Measurements from ENCODE around the gene PPP6R2.
A peak's percentile ranks its signal among the peaks of the same experiment; 100 is the strongest.
"Not testable (repeated sequence)": the region's sequence is repeated elsewhere in the genome, so short reads cannot be mapped to it uniquely, and the experiment has no call there.

PPP6R2 gene

GRCh38 chr22:50396751-50397370 lies 53.7 kb downstream of the PPP6R2 start:
- Mint-ChIP-seq H3K9me3 (no peaks in the 10 kb centered on the region), H3K4me3 (peak overlapping the region; percentile 72), H3K4me1 (peaks cover 65% of the 10 kb centered on the region)

DNA sequence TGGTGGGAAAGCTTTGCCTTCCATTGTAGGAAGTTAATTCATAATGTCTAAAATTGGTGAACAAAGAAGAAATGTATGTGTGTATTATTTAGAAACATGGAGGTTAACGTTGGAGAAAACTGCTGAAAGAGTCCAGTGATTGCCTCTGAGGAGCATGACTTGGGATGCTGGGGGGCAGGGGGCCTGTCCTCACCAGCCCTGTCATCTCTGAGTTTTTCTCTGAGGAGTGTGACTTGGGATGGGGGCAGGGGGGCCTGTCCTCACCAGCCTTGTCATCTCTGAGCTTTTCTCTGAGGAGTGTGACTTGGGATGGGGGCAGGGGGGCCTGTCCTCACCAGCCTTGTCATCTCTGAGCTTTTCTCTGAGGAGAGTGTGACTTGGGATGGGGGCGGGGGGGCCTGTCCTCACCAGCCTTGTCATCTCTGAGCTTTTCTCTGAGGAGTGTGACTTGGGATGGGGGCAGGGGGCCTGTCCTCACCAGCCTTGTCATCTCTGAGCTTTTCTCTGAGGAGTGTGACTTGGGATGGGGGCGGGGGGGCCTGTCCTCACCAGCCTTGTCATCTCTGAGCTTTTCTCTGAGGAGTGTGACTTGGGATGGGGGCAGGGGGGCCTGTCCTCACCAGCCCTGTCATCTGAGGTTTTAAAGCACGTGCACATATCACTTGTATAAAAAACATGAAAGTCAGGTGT lies 54.4 kb downstream of the PPP6R2 start:
- H3K9me3 Mint-ChIP-seq; DNase-seq; H3K27me3 Mint-ChIP-seq (ENCODE audit: low read depth, poor library complexity): not testable (repeated sequence)
- Mint-ChIP-seq H3K4me3 (peak overlapping the region; percentile 72), H3K4me1 (peaks cover 61% of the 10 kb centered on the region), H3K36me3 (ENCODE audit: low read depth) (peaks cover 46% of the 10 kb centered on the region), H3K27ac (peak overlapping the region; percentile 93)

More at GRCh38 chr22:50396751-50397370, 53.7 kb downstream of the PPP6R2 start:
- no peak for TF ChIP-seq CTCF (IDR thresholded peaks at IDR 0.05)
- H3K36me3 Mint-ChIP-seq (ENCODE audit: low read depth): peaks cover 46% of the 10 kb centered on the region
- H3K27ac Mint-ChIP-seq: peak overlapping the region; percentile 93
- H3K27me3 Mint-ChIP-seq (ENCODE audit: low read depth, poor library complexity): peaks cover 6% of the 10 kb centered on the region
- no peak for DNase-seq

GRCh38 chr22:50398831-50399648 lies 55.9 kb downstream of the PPP6R2 start:
- peak overlapping the region; percentile 88 for H3K27ac Mint-ChIP-seq

DNA sequence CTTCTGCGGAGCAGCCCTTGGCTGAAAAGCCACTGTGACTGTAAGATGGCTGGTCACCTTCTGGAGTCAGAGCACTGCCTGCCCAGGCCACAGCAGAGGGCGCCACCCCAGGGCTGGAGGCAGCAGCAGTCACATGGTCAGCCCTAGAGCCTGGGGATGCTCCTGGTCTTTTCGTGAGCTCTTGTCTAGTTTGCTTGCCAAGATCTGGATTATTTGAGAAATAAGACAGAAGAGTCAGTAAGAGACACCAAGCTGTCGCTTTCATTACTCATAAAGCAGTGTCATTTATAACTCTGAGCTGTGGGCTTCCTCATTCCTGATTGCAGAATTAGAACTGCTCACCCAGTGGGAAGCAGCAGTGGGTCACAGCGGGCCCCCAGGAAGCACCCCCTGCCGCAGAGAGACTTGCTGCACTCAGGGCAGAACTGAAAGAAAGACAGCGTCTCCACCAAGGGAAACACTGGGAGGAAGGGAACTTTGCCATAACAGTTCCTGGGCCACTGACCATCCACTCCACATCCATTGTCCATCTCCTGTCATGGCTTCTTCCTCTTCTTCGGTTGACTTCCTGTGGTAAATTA lies 56.7 kb downstream of the PPP6R2 start:
- H3K4me3 Mint-ChIP-seq: no peak overlapping the region
- DNase-seq: peak; percentile 53
- H3K4me1 Mint-ChIP-seq: peaks cover 54% of the 10 kb centered on the region
- peak overlapping the region; percentile 88 for H3K27ac Mint-ChIP-seq
- TF ChIP-seq CTCF (IDR thresholded peaks at IDR 0.05): peak; percentile 38
- H3K27me3 Mint-ChIP-seq (ENCODE audit: low read depth, poor library complexity): peaks cover 2% of the 10 kb centered on the region
- H3K36me3 Mint-ChIP-seq (ENCODE audit: low read depth): peaks cover 38% of the 10 kb centered on the region
- no peaks in the 10 kb centered on the region for H3K9me3 Mint-ChIP-seq

More at GRCh38 chr22:50398831-50399648, 55.9 kb downstream of the PPP6R2 start:
- H3K27me3 Mint-ChIP-seq (ENCODE audit: low read depth, poor library complexity): peaks cover 4% of the 10 kb centered on the region
- no peak overlapping the region for H3K4me3 Mint-ChIP-seq
- DNase-seq: no peak
- no peak for TF ChIP-seq CTCF (IDR thresholded peaks at IDR 0.05)
- peaks cover 41% of the 10 kb centered on the region for H3K36me3 Mint-ChIP-seq (ENCODE audit: low read depth)
- peaks cover 55% of the 10 kb centered on the region for H3K4me1 Mint-ChIP-seq
- no peaks in the 10 kb centered on the region for H3K9me3 Mint-ChIP-seq

DNA sequence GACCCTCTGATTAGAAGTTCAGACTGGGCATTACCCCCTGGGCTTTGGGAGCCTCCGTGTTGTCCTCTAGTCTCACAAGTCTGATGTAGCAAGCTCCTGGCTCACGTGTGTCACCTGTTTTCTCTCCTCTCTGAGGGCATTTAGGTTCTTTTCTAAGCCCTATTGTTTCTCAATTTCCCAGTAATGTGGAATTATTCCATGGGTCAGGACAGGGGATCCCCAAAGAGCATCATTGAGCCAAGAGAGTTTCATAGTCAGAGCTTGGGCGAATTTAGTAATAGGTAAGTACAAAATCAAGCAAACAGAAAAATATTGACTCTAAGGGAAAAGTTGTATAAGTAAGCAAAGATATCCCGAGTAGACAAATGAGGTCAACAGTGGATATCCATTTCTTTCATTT lies 57.3 kb downstream of the PPP6R2 start:
- Mint-ChIP-seq H3K36me3 (ENCODE audit: low read depth) (peaks cover 37% of the 10 kb centered on the region), H3K9me3 (no peaks in the 10 kb centered on the region), H3K4me1 (peaks cover 49% of the 10 kb centered on the region), H3K27ac (peak overlapping the region; percentile 52), H3K27me3 (ENCODE audit: low read depth, poor library complexity) (no peaks in the 10 kb centered on the region), H3K4me3 (no peak overlapping the region)
- TF ChIP-seq CTCF (IDR thresholded peaks at IDR 0.05): no peak
- DNase-seq: no peak

- Mint-ChIP-seq H3K4me3 (no peak overlapping the region), H3K36me3 (ENCODE audit: low read depth) (peaks cover 39% of the 10 kb centered on the region), H3K9me3 (no peaks in the 10 kb centered on the region), H3K4me1 (peaks cover 49% of the 10 kb centered on the region), H3K27ac (no peak overlapping the region), H3K27me3 (ENCODE audit: low read depth, poor library complexity) (no peaks in the 10 kb centered on the region)
- TF ChIP-seq CTCF (IDR thresholded peaks at IDR 0.05): no peak
- DNase-seq: no peak
These were observed 57.8 kb downstream of the PPP6R2 start for GRCh38 chr22:50400931-50401330.

Measured in nephron progenitor cell (in vitro differentiated cells).